K562 (cell line): ENCODE results near the gene GATAD2B. TPM values are rescaled to one million over a fixed set of nuclear protein-coding genes. Genes with fewer than 3 reads are reported as not detected.

ENCODE experiments used
- CTBP1 ChIP-seq: fragments of 450-650 bp; IDR thresholded peaks from 2 replicates; pipeline ENCODE4 v1.6.1; 2016; ENCODE audit warnings: borderline replicate concordance
- FOXP1 ChIP-seq: sonication (generic); formaldehyde crosslinking; IDR thresholded peaks from 2 replicates; pipeline ENCODE4 v1.8.0; 2022; ENCODE audit warnings: mild to moderate bottlenecking, missing genetic modification reagents
- KAT2B ChIP-seq: IDR thresholded peaks from one replicate; pipeline ENCODE4 v1.6.1; 2012; ENCODE audit warnings: low read depth, mild to moderate bottlenecking, control low read depth, inconsistent platforms, low read length, moderate library complexity
- KLF16 ChIP-seq: IDR thresholded peaks from 2 replicates; pipeline ENCODE4 v1.6.1; 2016; ENCODE audit warnings: antibody characterized with exemption
- NRF1 ChIP-seq, 2 experiments: fragments of 450-650 bp; IDR thresholded peaks in 1 of 2; conservative IDR thresholded peaks in 1 of 2; 2 replicates each; pipeline ENCODE4 v1.6.1; 2014; ENCODE audit warnings: mild to moderate bottlenecking in 2 of 2
- PHF20 ChIP-seq: fragments of 450-650 bp; IDR thresholded peaks from 2 replicates; pipeline ENCODE4 v1.6.1; 2018; ENCODE audit not compliant: partially characterized antibody
- PHF8 ChIP-seq: fragments of 200-600 bp; sonication (generic); IDR thresholded peaks from 2 replicates; pipeline ENCODE4 v1.6.1; 2012; ENCODE audit warnings: mixed run types, mild to moderate bottlenecking, inconsistent platforms, low read length, moderate library complexity, borderline replicate concordance
- RUNX1 ChIP-seq: sonication (generic); IDR thresholded peaks from 2 replicates; pipeline ENCODE4 v1.6.1; 2016; ENCODE audit warnings: antibody characterized with exemption, low read depth
- ZNF586 ChIP-seq: fragments of 450-650 bp; formaldehyde crosslinking; conservative IDR thresholded peaks from 2 replicates; pipeline ENCODE4 v1.4.0; 2020; ENCODE audit warnings: mild to moderate bottlenecking, moderate library complexity
- ZNF75A ChIP-seq: fragments of 450-650 bp; formaldehyde crosslinking; IDR thresholded peaks from 2 replicates; pipeline ENCODE4 v1.4.0; 2020; ENCODE audit warnings: mild to moderate bottlenecking
- polyA plus RNA-seq, 8 experiments: library from polyadenylated mRNA; depleted of rRNA in 4 of 8; stranded (reverse) in 5 of 8; unstranded in 3 of 8; fragments of >200 nt; fragmentation: Nextera tagmentation in 2 of 8; fragmentation: Illumina TruSeq in 1 of 8; extraction: Ambion mirVana in 2 of 8; extraction: Trizol in 1 of 8; gene quantifications; 2 replicates each; pipeline versions ENCODE4 v1.2.1 to v1.2.3, GENCODE V29; 2011 to 2014; ENCODE audit warnings: inconsistent platforms in 1 of 8, missing spikeins in 1 of 8
- total RNA-seq, 7 experiments: library from RNA; depleted of rRNA in 6 of 7; stranded (reverse); fragments of >200 nt in 6 of 7; fragmentation: Illumina TruSeq in 2 of 7; extraction: Trizol in 2 of 7; gene quantifications; 2 replicates each; pipeline versions ENCODE4 v1.2.1 to v1.2.3, GENCODE V29; 2011 to 2021; ENCODE audit warnings: low replicate concordance in 1 of 7
- TF ChIP-seq, protein P1 (sequence below), 2 experiments: fragments of 450-650 bp in 1 of 2; sonication (generic) in 1 of 2; formaldehyde crosslinking in 1 of 2; IDR thresholded peaks; 2 replicates each; pipeline versions ENCODE4 v1.7.1 to v1.9.0; 2016 to 2022; ENCODE audit warnings: inconsistent platforms in 1 of 2, mild to moderate bottlenecking in 1 of 2, missing genetic modification reagents in 1 of 2
- TF ChIP-seq, protein P2 (sequence below): sonication (generic); formaldehyde crosslinking; IDR thresholded peaks from 2 replicates; pipeline ENCODE4 v1.9.0; 2022; ENCODE audit warnings: mild to moderate bottlenecking, missing genetic modification reagents

The GATAD2B gene
- total and polyA plus RNA-seq, 9 of the 15 experiments (the other 6 are each of a cell fraction or from before 2014, with no cell fraction given), result 1.5 to 40.2 (median 4.9) TPM

DNA sequence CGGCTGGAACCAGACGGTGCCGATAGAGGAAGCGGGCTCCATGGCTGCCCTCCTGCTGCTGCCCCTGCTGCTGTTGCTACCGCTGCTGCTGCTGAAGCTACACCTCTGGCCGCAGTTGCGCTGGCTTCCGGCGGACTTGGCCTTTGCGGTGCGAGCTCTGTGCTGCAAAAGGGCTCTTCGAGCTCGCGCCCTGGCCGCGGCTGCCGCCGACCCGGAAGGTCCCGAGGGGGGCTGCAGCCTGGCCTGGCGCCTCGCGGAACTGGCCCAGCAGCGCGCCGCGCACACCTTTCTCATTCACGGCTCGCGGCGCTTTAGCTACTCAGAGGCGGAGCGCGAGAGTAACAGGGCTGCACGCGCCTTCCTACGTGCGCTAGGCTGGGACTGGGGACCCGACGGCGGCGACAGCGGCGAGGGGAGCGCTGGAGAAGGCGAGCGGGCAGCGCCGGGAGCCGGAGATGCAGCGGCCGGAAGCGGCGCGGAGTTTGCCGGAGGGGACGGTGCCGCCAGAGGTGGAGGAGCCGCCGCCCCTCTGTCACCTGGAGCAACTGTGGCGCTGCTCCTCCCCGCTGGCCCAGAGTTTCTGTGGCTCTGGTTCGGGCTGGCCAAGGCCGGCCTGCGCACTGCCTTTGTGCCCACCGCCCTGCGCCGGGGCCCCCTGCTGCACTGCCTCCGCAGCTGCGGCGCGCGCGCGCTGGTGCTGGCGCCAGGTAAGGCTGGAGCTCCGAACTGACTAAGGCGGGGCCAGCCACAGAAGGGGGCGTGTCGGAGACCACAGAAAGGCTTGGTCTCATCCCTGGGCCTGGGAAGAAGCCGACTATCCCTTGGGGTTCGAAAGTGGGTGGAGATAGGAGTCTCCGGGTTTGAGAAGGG is 147.1 kb downstream of the GATAD2B start (continued):
- TF ChIP-seq, protein P1, sequence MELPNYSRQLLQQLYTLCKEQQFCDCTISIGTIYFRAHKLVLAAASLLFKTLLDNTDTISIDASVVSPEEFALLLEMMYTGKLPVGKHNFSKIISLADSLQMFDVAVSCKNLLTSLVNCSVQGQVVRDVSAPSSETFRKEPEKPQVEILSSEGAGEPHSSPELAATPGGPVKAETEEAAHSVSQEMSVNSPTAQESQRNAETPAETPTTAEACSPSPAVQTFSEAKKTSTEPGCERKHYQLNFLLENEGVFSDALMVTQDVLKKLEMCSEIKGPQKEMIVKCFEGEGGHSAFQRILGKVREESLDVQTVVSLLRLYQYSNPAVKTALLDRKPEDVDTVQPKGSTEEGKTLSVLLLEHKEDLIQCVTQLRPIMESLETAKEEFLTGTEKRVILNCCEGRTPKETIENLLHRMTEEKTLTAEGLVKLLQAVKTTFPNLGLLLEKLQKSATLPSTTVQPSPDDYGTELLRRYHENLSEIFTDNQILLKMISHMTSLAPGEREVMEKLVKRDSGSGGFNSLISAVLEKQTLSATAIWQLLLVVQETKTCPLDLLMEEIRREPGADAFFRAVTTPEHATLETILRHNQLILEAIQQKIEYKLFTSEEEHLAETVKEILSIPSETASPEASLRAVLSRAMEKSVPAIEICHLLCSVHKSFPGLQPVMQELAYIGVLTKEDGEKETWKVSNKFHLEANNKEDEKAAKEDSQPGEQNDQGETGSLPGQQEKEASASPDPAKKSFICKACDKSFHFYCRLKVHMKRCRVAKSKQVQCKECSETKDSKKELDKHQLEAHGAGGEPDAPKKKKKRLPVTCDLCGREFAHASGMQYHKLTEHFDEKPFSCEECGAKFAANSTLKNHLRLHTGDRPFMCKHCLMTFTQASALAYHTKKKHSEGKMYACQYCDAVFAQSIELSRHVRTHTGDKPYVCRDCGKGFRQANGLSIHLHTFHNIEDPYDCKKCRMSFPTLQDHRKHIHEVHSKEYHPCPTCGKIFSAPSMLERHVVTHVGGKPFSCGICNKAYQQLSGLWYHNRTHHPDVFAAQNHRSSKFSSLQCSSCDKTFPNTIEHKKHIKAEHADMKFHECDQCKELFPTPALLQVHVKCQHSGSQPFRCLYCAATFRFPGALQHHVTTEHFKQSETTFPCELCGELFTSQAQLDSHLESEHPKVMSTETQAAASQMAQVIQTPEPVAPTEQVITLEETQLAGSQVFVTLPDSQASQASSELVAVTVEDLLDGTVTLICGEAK (IDR thresholded peaks at IDR 0.05), result 0 out of 2 replicates have a peak, but pooled peaks have one; percentile 17
- TF ChIP-seq, protein P1 (CRISPR knock-in tag; IDR thresholded peaks at IDR 0.05), result no peak
- TF ChIP-seq FOXP1 (CRISPR knock-in tag) (no peak), PHF8 (peak; percentile 36; the same call in 1 of the 2 replicates), PHF20 (no peak), NRF1 (conservative IDR thresholded peaks at IDR 0.05 in 1 of 2, IDR thresholded peaks at IDR 0.05 in 1 of 2) (peak; percentile 62 to 73), RUNX1 (no peak), KLF16 (no peak), ZNF586 (CRISPR knock-in tag) (no peak), CTBP1 (peak; percentile 70), KAT2B (no peak), ZNF75A (CRISPR knock-in tag) (no peak)
- TF ChIP-seq, protein P2, sequence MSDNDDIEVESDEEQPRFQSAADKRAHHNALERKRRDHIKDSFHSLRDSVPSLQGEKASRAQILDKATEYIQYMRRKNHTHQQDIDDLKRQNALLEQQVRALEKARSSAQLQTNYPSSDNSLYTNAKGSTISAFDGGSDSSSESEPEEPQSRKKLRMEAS (CRISPR knock-in tag), result 0 out of 2 replicates have a peak, but pooled peaks have one; percentile 14
